ENCODE measurements around the gene VIPAS39. TPM values are rescaled to one million over a fixed set of nuclear protein-coding genes. Genes with fewer than 3 reads are reported as not detected.

The VIPAS39 gene
- polyA plus RNA-seq, 3 donors from 2014 or later: 6.6 to 9.8 (median 9.2) TPM

DNA sequence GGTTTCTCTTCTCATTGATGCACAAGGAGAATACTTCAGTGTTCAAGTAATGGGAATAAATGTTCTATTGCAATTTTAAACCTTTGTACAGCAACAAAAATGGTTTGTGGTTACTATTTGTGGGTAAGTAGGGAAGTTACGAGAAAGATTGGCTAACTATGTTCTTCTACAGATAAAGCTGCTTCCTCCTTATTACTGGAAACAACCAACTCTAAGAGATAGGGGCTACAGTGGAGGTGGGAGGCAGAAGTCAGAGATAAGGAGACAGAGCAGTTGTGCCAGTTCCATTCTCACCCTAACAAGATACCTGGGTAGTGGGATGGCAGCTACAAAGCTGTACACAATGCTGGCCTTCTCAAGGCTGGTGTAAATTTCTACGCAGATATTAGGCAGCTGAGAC lies 50.2 kb downstream of the VIPAS39 start:
- DNase-seq: no peak
- Mint-ChIP-seq H3K9me3 (no peaks in the 10 kb centered on the region), H3K4me3 (no peak overlapping the region), H3K27me3 (ENCODE audit: low read depth in 3 of 3) (peaks cover 0 to 3% (median 3%) of the 10 kb centered on the region in 3 donors), H3K36me3 (no peaks in the 10 kb centered on the region), H3K4me1 (peaks cover 7 to 12% of the 10 kb centered on the region in 2 donors), H3K27ac (no peak overlapping the region)

DNA sequence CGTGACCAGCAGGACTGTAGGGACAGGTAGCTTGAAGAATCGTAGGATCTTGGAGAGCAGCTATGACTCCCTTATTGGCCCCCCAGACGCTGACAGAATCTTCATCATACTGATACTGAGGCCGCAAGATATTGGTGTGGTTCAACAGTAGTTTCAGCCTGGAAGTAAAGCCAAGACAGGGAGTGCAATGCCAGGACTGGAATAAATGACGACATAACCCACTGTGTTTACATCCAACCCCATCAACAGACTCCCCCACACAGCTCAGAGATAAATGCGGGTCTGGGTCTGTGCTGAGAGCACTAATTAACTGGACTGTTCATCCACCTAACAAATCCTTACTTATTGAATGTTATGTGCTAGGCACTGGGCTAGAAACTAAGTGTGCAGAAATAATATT lies 50.7 kb downstream of the VIPAS39 start:
- Mint-ChIP-seq H3K4me3 (no peak overlapping the region), H3K9me3 (no peaks in the 10 kb centered on the region), H3K4me1 (peaks cover 7 to 12% of the 10 kb centered on the region in 2 donors), H3K27me3 (ENCODE audit: low read depth in 3 of 3) (peaks cover 0 to 3% (median 3%) of the 10 kb centered on the region in 3 donors), H3K27ac (no peak overlapping the region), H3K36me3 (no peaks in the 10 kb centered on the region)
- DNase-seq: no peak

DNA sequence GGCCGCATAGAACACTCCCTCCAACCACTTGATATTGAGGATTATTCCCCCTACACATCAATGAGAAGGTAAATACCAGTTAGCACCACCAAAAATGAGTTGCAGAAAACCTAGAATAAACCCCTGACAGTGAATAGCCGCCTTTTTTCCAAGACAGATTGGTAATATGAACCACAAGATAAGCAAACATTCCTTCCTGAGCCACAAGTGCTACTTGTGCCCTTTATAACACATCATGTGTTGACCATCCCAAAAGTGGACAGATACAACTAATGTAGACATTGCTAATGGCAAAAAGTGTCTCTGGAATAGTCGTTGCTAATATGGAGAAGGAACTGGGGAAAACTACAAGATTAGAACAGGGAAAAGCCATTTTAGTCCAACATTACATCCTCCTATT lies 51.3 kb downstream of the VIPAS39 start:
- Mint-ChIP-seq H3K4me3 (no peak overlapping the region), H3K27me3 (ENCODE audit: low read depth in 3 of 3) (peaks cover 0 to 3% (median 3%) of the 10 kb centered on the region in 3 donors), H3K9me3 (no peaks in the 10 kb centered on the region), H3K36me3 (no peaks in the 10 kb centered on the region), H3K4me1 (peaks cover 7 to 12% of the 10 kb centered on the region in 2 donors), H3K27ac (no peak overlapping the region)
- DNase-seq: no peak

DNA sequence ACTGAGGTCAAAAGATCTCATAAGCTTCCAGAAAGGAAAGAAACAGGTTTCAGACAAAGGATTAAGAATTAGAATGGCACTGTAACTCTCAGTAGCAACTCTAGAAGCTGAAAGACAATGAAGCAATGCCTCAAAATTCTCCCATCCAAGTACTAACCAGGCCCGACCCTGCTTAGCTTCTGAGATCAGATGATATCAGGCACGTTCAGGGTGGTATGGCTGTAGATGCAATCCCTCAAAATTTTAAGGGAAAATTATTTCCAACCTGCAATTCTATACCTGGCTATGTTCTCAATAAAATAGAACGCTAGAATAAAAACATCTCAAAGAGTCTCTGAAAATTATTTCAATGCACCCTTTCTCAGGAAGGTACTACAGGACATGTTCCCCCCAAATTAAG lies 53.6 kb downstream of the VIPAS39 start:
- Mint-ChIP-seq H3K36me3 (no peaks in the 10 kb centered on the region), H3K27ac (no peak overlapping the region), H3K27me3 (ENCODE audit: low read depth in 3 of 3) (peaks cover 0 to 5% (median 3%) of the 10 kb centered on the region in 3 donors), H3K9me3 (no peaks in the 10 kb centered on the region), H3K4me1 (peaks cover 7 to 12% of the 10 kb centered on the region in 2 donors), H3K4me3 (no peak overlapping the region)
- DNase-seq: no peak

DNA sequence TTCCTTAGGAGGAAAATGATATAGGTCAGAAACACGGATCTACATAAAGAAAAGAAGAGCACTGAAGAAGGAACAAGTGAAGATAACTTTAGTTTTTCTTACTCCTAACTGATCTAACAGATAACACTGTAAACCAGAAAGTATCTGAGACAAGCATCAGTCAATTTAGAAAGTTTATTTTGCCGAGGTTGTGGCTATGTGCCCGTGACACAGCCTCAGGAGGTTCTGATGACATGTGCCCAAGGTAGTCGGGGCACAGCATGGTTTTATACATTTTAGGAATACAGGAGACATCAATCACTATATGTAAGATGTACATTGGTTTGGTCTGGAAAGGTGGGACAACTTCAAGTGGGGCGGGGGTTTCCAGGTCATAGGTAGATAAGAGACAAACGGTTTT lies 57.2 kb downstream of the VIPAS39 start:
- no peak for DNase-seq
- H3K27me3 Mint-ChIP-seq (ENCODE audit: low read depth in 3 of 3): peaks cover 0 to 4% (median 2%) of the 10 kb centered on the region in 3 donors
- no peak overlapping the region for H3K4me3 Mint-ChIP-seq
- H3K36me3 Mint-ChIP-seq: no peaks in the 10 kb centered on the region
- H3K4me1 Mint-ChIP-seq: no peaks in the 10 kb centered on the region
- no peak overlapping the region for H3K27ac Mint-ChIP-seq
- no peaks in the 10 kb centered on the region for H3K9me3 Mint-ChIP-seq

DNA sequence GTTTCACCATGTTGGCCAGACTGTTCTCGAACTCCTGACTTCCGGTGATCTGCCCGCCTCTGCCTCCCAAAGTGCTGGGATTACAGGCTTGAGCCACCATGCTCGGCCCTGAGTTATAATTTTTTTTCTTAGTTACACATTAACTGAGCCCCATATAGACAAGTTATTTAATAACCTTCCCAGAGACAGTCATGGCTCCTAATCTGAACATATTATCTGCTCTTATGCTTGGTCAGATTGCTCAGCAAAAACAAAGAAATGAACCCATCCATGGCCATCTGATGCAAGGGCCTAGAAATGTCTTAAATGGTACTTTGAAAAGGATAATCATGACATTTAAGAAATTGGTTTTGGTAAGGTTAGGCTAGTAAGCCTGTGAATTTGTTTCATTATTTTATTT lies 67.2 kb downstream of the VIPAS39 start:
- H3K9me3 Mint-ChIP-seq: no peaks in the 10 kb centered on the region
- peaks cover 0 to 4% (median 2%) of the 10 kb centered on the region in 3 donors for H3K27me3 Mint-ChIP-seq (ENCODE audit: low read depth in 3 of 3)
- no peak overlapping the region for H3K4me3 Mint-ChIP-seq
- no peaks in the 10 kb centered on the region for H3K4me1 Mint-ChIP-seq
- no peak for DNase-seq
- H3K36me3 Mint-ChIP-seq: no peaks in the 10 kb centered on the region
- H3K27ac Mint-ChIP-seq: no peak overlapping the region

DNA sequence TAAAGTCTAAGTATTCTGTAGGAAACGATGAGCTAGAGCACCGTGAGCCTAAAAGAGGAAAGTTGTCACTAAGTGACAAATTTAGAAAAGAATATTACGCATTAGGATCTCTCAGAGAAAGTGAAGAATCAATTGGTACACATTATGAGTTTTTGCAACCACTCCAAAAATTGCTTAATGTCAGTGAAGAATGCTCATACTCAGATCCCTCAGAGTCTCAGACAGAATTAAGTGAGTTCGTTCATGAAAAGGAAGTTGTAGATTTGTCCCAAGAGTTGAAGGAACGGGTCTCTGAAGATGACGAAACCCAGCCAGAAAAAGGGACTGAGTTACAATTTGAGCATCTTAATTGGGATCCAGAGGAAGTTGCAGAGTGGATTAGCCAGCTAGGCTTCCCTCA lies 78.7 kb downstream of the VIPAS39 start:
- peaks cover 0 to 2% (median 0%) of the 10 kb centered on the region in 3 donors for H3K27me3 Mint-ChIP-seq (ENCODE audit: low read depth in 3 of 3)
- H3K4me1 Mint-ChIP-seq: peaks cover 22 to 27% of the 10 kb centered on the region in 2 donors
- H3K4me3 Mint-ChIP-seq: peak overlapping the region in 1 of 5 donors; percentile 34
- H3K9me3 Mint-ChIP-seq: no peaks in the 10 kb centered on the region
- peaks cover 0 to 4% (median 0%) of the 10 kb centered on the region in 3 donors for H3K36me3 Mint-ChIP-seq
- no peak overlapping the region for H3K27ac Mint-ChIP-seq
- DNase-seq: no peak

DNA sequence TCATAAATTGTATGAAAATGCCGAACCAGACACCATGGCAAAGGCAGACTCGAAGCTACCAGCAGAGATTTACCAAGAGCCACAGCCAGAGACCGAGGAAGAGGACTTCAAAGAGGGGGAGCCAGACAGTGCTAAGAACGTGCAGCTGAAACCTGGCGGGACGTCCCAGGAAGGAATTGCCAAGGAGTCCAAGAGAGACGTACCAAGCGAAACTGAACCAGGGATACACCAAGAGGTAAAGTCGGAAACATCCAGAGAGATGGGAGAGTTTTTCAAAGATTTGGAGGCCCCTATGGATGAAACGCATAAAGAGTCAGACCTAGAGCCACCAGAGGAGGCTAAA lies 79.9 kb downstream of the VIPAS39 start:
- Mint-ChIP-seq H3K9me3 (no peaks in the 10 kb centered on the region), H3K27ac (no peak overlapping the region), H3K4me1 (peaks cover 24 to 27% of the 10 kb centered on the region in 2 donors), H3K4me3 (no peak overlapping the region), H3K36me3 (peaks cover 0 to 4% (median 0%) of the 10 kb centered on the region in 3 donors), H3K27me3 (ENCODE audit: low read depth in 3 of 3) (peaks cover 0 to 2% (median 0%) of the 10 kb centered on the region in 3 donors)
- DNase-seq: no peak

DNA sequence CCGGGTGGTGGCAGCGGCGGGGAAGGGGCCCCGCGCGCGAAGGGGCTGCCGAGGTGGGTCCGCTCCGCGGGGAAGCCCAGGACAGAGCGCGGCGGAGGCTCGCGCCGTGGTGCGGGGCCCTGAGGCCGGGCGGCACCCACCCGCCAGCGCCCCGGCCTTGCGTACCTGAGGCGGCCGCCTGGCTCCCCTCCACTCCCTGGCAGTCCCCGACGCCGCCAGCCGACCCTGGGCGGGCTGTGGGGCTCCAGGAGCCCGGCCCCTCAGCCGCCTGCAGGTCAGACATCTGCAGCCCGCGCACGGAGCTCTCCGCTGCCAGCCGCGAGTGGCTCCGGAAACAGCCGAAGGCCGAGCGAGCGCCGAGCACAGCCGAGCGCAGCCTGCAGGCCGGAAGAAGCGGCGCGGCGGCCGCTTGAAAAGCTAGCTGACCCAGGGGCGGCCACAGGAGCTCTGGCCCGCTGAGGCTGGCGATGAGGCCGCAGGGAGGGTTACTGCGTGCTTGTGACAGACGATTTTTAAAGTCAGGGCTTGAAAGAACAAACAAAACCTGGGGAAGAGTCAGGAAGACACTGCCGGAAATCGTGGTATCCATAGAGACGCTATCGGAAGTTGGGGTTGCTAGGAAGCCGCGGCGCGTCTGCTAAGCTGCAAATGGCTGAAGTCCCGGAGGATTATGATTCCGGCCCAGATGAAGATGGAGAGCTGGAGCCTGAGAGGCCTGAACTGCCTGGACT lies 80.5 kb downstream of the VIPAS39 start, which contains the start of the genes SAMD15 and TMED8:
Gene SAMD15 (plus strand): TSS at position 609 of the 731 bp plus-strand sequence. CDS start 40 bp downstream, at position 649.
Gene TMED8 (minus strand): TSS at position 324 of the 731 bp plus-strand sequence. CDS start 41 bp downstream, at position 283.
- Mint-ChIP-seq H3K9me3 (no peaks in the 10 kb centered on the region), H3K4me3 (peak within 1 kb of the TSS; percentile 86 to 94 (median 88)), H3K27ac (peak within 1 kb of the TSS in 5 of 6 donors; percentile 83 to 92 (median 91)), H3K27me3 (ENCODE audit: low read depth in 3 of 3) (peaks cover 0 to 2% (median 0%) of the 10 kb centered on the region in 3 donors), H3K4me1 (peaks cover 24 to 27% of the 10 kb centered on the region in 2 donors), H3K36me3 (peaks cover 0 to 4% (median 0%) of the 10 kb centered on the region in 3 donors)
- peak; percentile 87 to 89 (median 87) for DNase-seq

Other genes with a start within 250 kb of the VIPAS39 start
- not detected for gene NGB, start 186.4 kb downstream of the VIPAS39 start, polyA plus RNA-seq
- gene POMT2, start 136.7 kb downstream of the VIPAS39 start, polyA plus RNA-seq: 1 to 10 TPM in 2 of 3 donors, under 1 TPM in 1; 0.36 to 3.1 (median 1.0) TPM
- 1 to 10 TPM; 5.2 to 5.9 (median 5.6) TPM for gene GSTZ1, start 136.6 kb downstream of the VIPAS39 start, polyA plus RNA-seq
- gene TMED8, start 80.5 kb downstream of the VIPAS39 start, polyA plus RNA-seq: 1 to 10 TPM; 2.4 to 4.6 (median 2.6) TPM
- under 1 TPM in 1 of 3 donors, not detected in 2; 0.40 TPM for gene SAMD15, start 80.2 kb downstream of the VIPAS39 start, polyA plus RNA-seq
- gene NOXRED1, start 34.1 kb downstream of the VIPAS39 start, polyA plus RNA-seq: not detected
- 100 to 1,000 TPM in 2 of 3 donors, 10 to 100 TPM in 1; 94.2 to 149 (median 103) TPM for gene AHSA1, start 492 bp upstream of the VIPAS39 start, polyA plus RNA-seq
- not detected for gene ISM2, start 41.2 kb upstream of the VIPAS39 start, polyA plus RNA-seq
- 10 to 100 TPM; 25.2 to 35.2 (median 32.3) TPM for gene SPTLC2, start 159.0 kb upstream of the VIPAS39 start, polyA plus RNA-seq